ENCODE data around the gene CFAP251.

Gene CFAP251

DNA sequence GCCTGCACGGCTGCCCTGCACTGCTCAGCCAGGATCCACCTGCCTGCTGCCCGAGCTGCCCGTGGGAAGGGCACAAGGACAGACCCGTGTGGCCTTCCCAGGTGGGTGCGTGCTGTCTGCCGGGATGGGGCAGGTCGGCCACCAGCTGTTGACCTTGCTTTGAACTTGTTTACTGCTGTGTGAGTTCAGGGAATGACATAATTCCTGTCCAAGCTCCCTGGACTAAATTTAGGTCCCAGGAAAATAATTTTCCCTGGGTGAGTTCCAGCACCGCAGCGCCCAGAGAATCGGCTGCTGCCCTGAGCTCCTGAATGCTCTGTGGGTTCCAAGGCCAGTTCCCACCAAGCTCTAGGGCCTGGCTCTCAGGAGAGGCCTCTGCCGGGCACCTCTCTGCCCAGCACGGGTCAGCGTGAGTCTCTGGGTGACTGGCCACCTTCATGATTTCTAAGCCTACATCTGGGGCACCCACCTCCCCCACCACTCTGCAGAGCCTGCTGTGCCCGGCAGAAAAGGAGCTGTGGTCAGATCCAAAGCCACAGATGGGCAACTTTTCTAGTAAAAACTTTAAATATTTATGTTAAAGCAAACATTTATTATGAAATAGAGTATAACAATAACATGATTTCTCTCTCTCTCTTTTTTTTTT, 133.0 kb downstream of the CFAP251 start:
- DNase-seq (ENCODE audit: low read depth in 2 of 2): no peak

DNA sequence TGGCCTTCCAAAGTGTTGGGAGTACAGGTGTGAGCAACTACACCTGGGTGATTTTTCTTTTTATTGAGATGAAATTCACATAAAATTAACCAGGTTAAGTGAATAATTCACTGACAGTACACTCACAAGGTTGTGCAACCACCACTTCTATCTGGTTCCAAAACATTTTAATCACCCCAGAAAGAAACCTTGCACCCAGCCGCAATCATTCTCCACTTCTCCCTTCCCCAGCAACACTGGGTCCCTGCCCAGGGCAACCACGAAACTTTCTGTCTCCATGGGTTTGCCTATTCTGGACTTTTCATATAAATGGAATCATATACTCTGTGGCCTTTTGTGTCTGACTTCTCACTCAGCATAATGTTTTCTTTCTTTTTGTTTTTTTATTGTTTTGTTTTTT, 133.9 kb downstream of the CFAP251 start:
- DNase-seq (ENCODE audit: low read depth in 2 of 2): no peak

Measured in fibroblast of skin of left biceps (primary cell).